Measurements from ENCODE around the gene TAS2R1. TPM values are rescaled to one million over a fixed set of nuclear protein-coding genes. Genes with fewer than 3 reads are reported as not detected.

TAS2R1 gene
- polyA plus RNA-seq, 1 donor (not counting 4 experiments of a cell fraction or from before 2014, with no cell fraction given), result not detected

GRCh38 chr5:9632495-9632894 lies 2.3 kb upstream of the TAS2R1 start:
- H3K4me3 ChIP-seq (ENCODE audit: control insufficient read depth in 2 of 3, extremely low read depth in 1 of 3, insufficient read depth in 2 of 3, low read depth in 1 of 3, low read length in 3 of 3), result no peak overlapping the region
- no peak overlapping the region for H3K9ac ChIP-seq (ENCODE audit: control insufficient read depth, extremely low read depth, insufficient read depth, low read length)
- dilution Hi-C loops (cut with MboI; ENCODE audit: extremely low pct_ligation_motif_present, low sequenced_read_pairs), result no loop called here
- no peaks in the 10 kb centered on the region for H3K79me2 ChIP-seq (ENCODE audit: control insufficient read depth, insufficient read depth, low read length)
- no peaks in the 10 kb centered on the region for H3K27me3 ChIP-seq (ENCODE audit: control insufficient read depth, extremely low read depth, insufficient read depth, low read length)
- no peak overlapping the region for H3K4me2 ChIP-seq (ENCODE audit: control insufficient read depth, extremely low read depth, insufficient read depth, low read depth, low read length)
- no peaks in the 10 kb centered on the region for H3K4me1 ChIP-seq (ENCODE audit: control insufficient read depth, extremely low read depth, insufficient read depth, low read length)
- TF ChIP-seq CTCF (optimal IDR thresholded peaks at IDR 0.05 in 1 of 3, IDR thresholded peaks at IDR 0.05 in 1 of 3, conservative IDR thresholded peaks at IDR 0.05 in 1 of 3; ENCODE audit: extremely low read depth in 1 of 3, insufficient read depth in 2 of 3, low read length in 3 of 3), result no peak
- TF ChIP-seq EZH2 (IDR thresholded peaks at IDR 0.05; ENCODE audit: low read length), result no peak
- DNase-seq (ENCODE audit: low read depth, low spot score) (no peak), FAIRE-seq (no peak)
- H3K9me1 ChIP-seq (ENCODE audit: control insufficient read depth, extremely low read depth, insufficient read depth, low read length), result no peaks in the 10 kb centered on the region
- no peak overlapping the region for H2AFZ ChIP-seq (ENCODE audit: control insufficient read depth, low read length)
- H3K9me3 ChIP-seq (ENCODE audit: control insufficient read depth, low read depth, low read length), result no peaks in the 10 kb centered on the region
- no peaks in the 10 kb centered on the region for H3K36me3 ChIP-seq (ENCODE audit: control insufficient read depth in 2 of 2, extremely low read depth in 1 of 2, insufficient read depth in 2 of 2, low read length in 2 of 2)
- H4K20me1 ChIP-seq (ENCODE audit: control insufficient read depth, extremely low read depth, insufficient read depth, low read length), result no peaks in the 10 kb centered on the region
- H3K27ac ChIP-seq (ENCODE audit: control insufficient read depth, insufficient read depth, low read length), result no peak overlapping the region

- no peak for FAIRE-seq
- Histone ChIP-seq H3K4me1 (ENCODE audit: control insufficient read depth, extremely low read depth, insufficient read depth, low read length) (no peaks in the 10 kb centered on the region), H3K4me3 (ENCODE audit: control insufficient read depth in 2 of 3, extremely low read depth in 1 of 3, insufficient read depth in 2 of 3, low read depth in 1 of 3, low read length in 3 of 3) (no peak overlapping the region), H3K27ac (ENCODE audit: control insufficient read depth, insufficient read depth, low read length) (no peak overlapping the region), H3K9me3 (ENCODE audit: control insufficient read depth, low read depth, low read length) (no peaks in the 10 kb centered on the region), H3K9ac (ENCODE audit: control insufficient read depth, extremely low read depth, insufficient read depth, low read length) (no peak overlapping the region), H2AFZ (ENCODE audit: control insufficient read depth, low read length) (no peak overlapping the region), H3K4me2 (ENCODE audit: control insufficient read depth, extremely low read depth, insufficient read depth, low read depth, low read length) (no peak overlapping the region), H4K20me1 (ENCODE audit: control insufficient read depth, extremely low read depth, insufficient read depth, low read length) (no peaks in the 10 kb centered on the region), H3K9me1 (ENCODE audit: control insufficient read depth, extremely low read depth, insufficient read depth, low read length) (no peaks in the 10 kb centered on the region), H3K36me3 (ENCODE audit: control insufficient read depth in 2 of 2, extremely low read depth in 1 of 2, insufficient read depth in 2 of 2, low read length in 2 of 2) (no peaks in the 10 kb centered on the region), H3K27me3 (ENCODE audit: control insufficient read depth, extremely low read depth, insufficient read depth, low read length) (no peaks in the 10 kb centered on the region), H3K79me2 (ENCODE audit: control insufficient read depth, insufficient read depth, low read length) (no peaks in the 10 kb centered on the region)
- no peak for DNase-seq (ENCODE audit: low read depth, low spot score)
- dilution Hi-C loops (cut with MboI; ENCODE audit: extremely low pct_ligation_motif_present, low sequenced_read_pairs), result no loop called here
- TF ChIP-seq CTCF (optimal IDR thresholded peaks at IDR 0.05 in 1 of 3, IDR thresholded peaks at IDR 0.05 in 1 of 3, conservative IDR thresholded peaks at IDR 0.05 in 1 of 3; ENCODE audit: extremely low read depth in 1 of 3, insufficient read depth in 2 of 3, low read length in 3 of 3) (no peak), EZH2 (IDR thresholded peaks at IDR 0.05; ENCODE audit: low read length) (no peak)
Observed at GRCh38 chr5:9627541-9627940, 2.6 kb downstream of the TAS2R1 start.
